Pancreas (tissue), 10 donors: Measurements from ENCODE around the gene ADARB1. TPM values are rescaled to one million over a fixed set of nuclear protein-coding genes. Genes with fewer than 3 reads are reported as not detected.

Experiments
- ATAC-seq, 4 donors: fragments of 200-7000 bp; cut with Tn5 transposase; one replicate each; pipeline versions ENCODE4 v1.8.0 to v1.9.1; 2020; ENCODE audit warnings: mild to moderate bottlenecking in 4 of 4, moderate library complexity in 4 of 4
- DNase-seq, 6 donors: peaks; one replicate each; pipeline ENCODE4 v3.0.0-alpha.2; 2020
- FAIRE-seq: peaks from 2 replicates; lab custom pipeline; 2012; peaks lifted over from hg19 to GRCh38; lab: Jason Lieb, UNC
- H3K27ac ChIP-seq, 4 donors: fragments of 200-600 bp; sonication (generic); 1 replicate in 3 of 4; 2 replicates in 1 of 4; pipeline versions ENCODE4 v1.5.0 to v1.8.0; 2020
- H3K27me3 ChIP-seq, 4 donors: fragments of 200-600 bp; one replicate each; pipeline ENCODE4 v1.8.0; 2021
- H3K36me3 ChIP-seq, 3 donors: fragments of 200-600 bp; sonication (generic) in 1 of 3; one replicate each; pipeline versions ENCODE4 v1.5.0 to v1.8.0; 2020 to 2021
- H3K4me1 ChIP-seq, 3 donors: fragments of 200-600 bp; one replicate each; pipeline ENCODE4 v1.8.0; 2021
- H3K4me3 ChIP-seq, 4 donors: fragments of 200-600 bp; sonication (generic) in 2 of 4; one replicate each; pipeline versions ENCODE4 v1.5.0 to v1.8.0; 2020 to 2021
- H3K9me3 ChIP-seq, 4 donors: fragments of 200-600 bp; one replicate each; pipeline ENCODE4 v1.8.0; 2021
- CTCF ChIP-seq, 4 donors: fragments of 200-600 bp; sonication (generic) in 3 of 4; IDR thresholded peaks; one replicate each; pipeline versions ENCODE4 v1.5.0 to v1.8.0; 2021; ENCODE audit warnings: antibody characterized with exemption in 4 of 4
- WGBS, 2 donors: extraction: QIAGEN DNeasy Blood & Tissue Kit; methylation state at CpG; one replicate each; pipeline ENCODE4 v1.1.7; 2013; 5-methylcytosine and 5-hydroxymethylcytosine counted together
- intact Hi-C, 3 donors: fragments of 100-400 bp; cut with DNase I; formaldehyde crosslinking; loops; one replicate each; pipeline versions ENCODE4 v1.11.1 to v1.14.2; 2022
- polyA plus RNA-seq, 2 donors: library from polyadenylated mRNA; stranded (reverse); fragments of 200-250 nt; gene quantifications; one replicate each; pipeline ENCODE4 v1.2.3, GENCODE V29; 2013
- total RNA-seq, 6 donors: library from RNA; stranded (reverse); fragmentation: NEBNext Ultra II Directional in 4 of 6; extraction: Animal tissue kit (Norgen Biotek cat#: 25700) in 4 of 6; gene quantifications; one replicate each; pipeline versions ENCODE4 v1.2.1 to v1.2.4, GENCODE V29; 2021 to 2023
- donor health status: healthy with polysubstance abuse.
- donor health status: DM: no; HTN: no; CAD: no; lungs with moderate emphysema.
- donor health status: DM: no; HTN: no; CAD: no.
- donor health status: control.
- donor health status: control.
- donor health status: Bipolar disorder and iron deficiency.
- donor health status: DM: yes; HTN: yes; CAD: no.
- donor health status: DM: no; HTN: no; CAD: no.
- donor health status: DM: no; HTN: no; CAD: no.
- donor health status: DM: yes; HTN: yes; CAD: no.

The ADARB1 gene
- total and polyA plus RNA-seq, 8 donors, result 5.4 to 10.1 (median 6.3) TPM

DNA sequence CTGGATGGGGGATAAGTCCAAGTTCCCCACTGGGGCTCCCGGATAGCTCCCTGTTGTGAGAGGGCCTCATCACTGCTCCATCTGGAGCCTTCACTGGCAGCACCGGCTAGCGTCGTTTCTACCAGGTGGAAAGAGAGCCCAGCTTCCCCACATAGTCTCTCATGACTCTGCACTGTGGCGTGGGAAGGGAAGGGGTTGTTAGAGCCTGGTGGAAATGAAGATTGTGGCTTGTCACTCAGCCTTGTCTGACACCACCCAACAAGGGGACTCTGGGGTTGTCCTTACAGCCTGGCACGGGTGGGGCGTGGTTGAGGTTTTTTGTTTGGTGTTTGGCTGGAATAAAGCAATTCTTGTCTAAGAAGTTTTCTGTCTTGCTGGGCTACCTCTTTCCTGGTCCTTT is 94.6 kb downstream of the ADARB1 start:
- TF ChIP-seq CTCF (IDR thresholded peaks at IDR 0.05), result no peak
- FAIRE-seq, result no peak
- Histone ChIP-seq H3K36me3 (no peaks in the 10 kb centered on the region), H3K9me3 (no peaks in the 10 kb centered on the region), H3K4me3 (no peak overlapping the region), H3K27ac (no peak overlapping the region), H3K4me1 (no peaks in the 10 kb centered on the region), H3K27me3 (no peaks in the 10 kb centered on the region)
- intact Hi-C loops, result no loop called here
- 71 to 76% methylated on average over 7 of the region's 7 CpGs for WGBS, 2 donors
- no peak for ATAC-seq
- no peak for DNase-seq

DNA sequence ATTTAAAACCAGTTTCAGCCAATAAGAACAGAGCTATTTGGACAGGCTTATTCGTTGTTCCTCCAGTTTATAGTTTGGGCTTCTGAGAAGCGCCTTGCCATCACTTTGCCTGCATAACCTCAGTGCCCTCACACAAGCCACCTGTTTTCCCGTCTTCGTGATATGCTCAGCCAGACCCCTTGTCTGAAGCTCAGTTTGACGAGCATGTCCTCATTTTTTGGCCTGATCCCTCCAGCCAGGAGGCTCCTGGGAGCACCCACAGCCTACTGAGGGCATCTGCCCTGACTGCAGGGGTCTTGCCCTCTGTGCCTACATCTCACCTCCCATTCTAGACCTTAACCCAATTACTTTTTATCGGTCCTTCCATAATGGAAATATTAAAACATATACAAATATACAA is 95.3 kb downstream of the ADARB1 start:
- DNase-seq, result no peak
- Histone ChIP-seq H3K4me1 (no peaks in the 10 kb centered on the region), H3K27me3 (no peaks in the 10 kb centered on the region), H3K4me3 (no peak overlapping the region), H3K9me3 (no peaks in the 10 kb centered on the region), H3K36me3 (no peaks in the 10 kb centered on the region), H3K27ac (no peak overlapping the region)
- no peak for ATAC-seq
- no peak for FAIRE-seq
- 66 to 70% methylated on average over 6 of the region's 6 CpGs for WGBS, 2 donors
- intact Hi-C loops, result no loop called here
- no peak for TF ChIP-seq CTCF (IDR thresholded peaks at IDR 0.05)

- no peaks in the 10 kb centered on the region for H3K27me3 ChIP-seq
- ATAC-seq (no peak), FAIRE-seq (no peak), DNase-seq (no peak)
- no peaks in the 10 kb centered on the region for H3K36me3 ChIP-seq
- H3K9me3 ChIP-seq, result no peaks in the 10 kb centered on the region
- intact Hi-C loops, result no loop called here
- 96 to 97% methylated on average over 8 of the region's 8 CpGs for WGBS, 2 donors
- no peak overlapping the region for H3K4me3 ChIP-seq
- no peak overlapping the region for H3K27ac ChIP-seq
- H3K4me1 ChIP-seq, result no peaks in the 10 kb centered on the region
- no peak for TF ChIP-seq CTCF (IDR thresholded peaks at IDR 0.05)
Measured at GRCh38 chr21:45170987-45171386, 96.6 kb downstream of the ADARB1 start.

- Histone ChIP-seq H3K4me1 (no peaks in the 10 kb centered on the region), H3K36me3 (no peaks in the 10 kb centered on the region), H3K9me3 (no peaks in the 10 kb centered on the region), H3K27me3 (no peaks in the 10 kb centered on the region), H3K27ac (no peak overlapping the region), H3K4me3 (no peak overlapping the region)
- ATAC-seq (no peak), DNase-seq (no peak), FAIRE-seq (no peak)
- WGBS, 2 donors, result 88 to 91% methylated on average over 10 of the region's 10 CpGs
- intact Hi-C loops, result no loop called here
- TF ChIP-seq CTCF (IDR thresholded peaks at IDR 0.05), result no peak
Measured at GRCh38 chr21:45172420-45172819, 98.0 kb downstream of the ADARB1 start.

GRCh38 chr21:45175326-45176095 is 101.1 kb downstream of the ADARB1 start:
- TF ChIP-seq CTCF (IDR thresholded peaks at IDR 0.05), result no peak
- Histone ChIP-seq H3K27ac (no peak overlapping the region), H3K4me1 (no peaks in the 10 kb centered on the region), H3K36me3 (no peaks in the 10 kb centered on the region), H3K4me3 (no peak overlapping the region), H3K27me3 (no peaks in the 10 kb centered on the region), H3K9me3 (no peaks in the 10 kb centered on the region)
- 90 to 94% methylated on average over 12 of the region's 12 CpGs for WGBS, 2 donors
- FAIRE-seq (no peak), ATAC-seq (no peak), DNase-seq (no peak)
- intact Hi-C loops, result no loop called here
